Left lung (tissue), 10 donors: Measurements from ENCODE around the gene ANXA6. TPM values are rescaled to one million over a fixed set of nuclear protein-coding genes. Genes with fewer than 3 reads are reported as not detected.

Experiments
- ATAC-seq: fragments of 200-7000 bp; cut with Tn5 transposase; one replicate; pipeline ENCODE4 v1.9.1; 2020; ENCODE audit warnings: moderate library complexity
- DNase-seq, 4 donors: peaks; one replicate each; pipeline ENCODE4 v3.0.0-alpha.2; 2013 to 2020
- H3K27ac ChIP-seq, 2 donors: fragments of 200-600 bp; sonication (generic) in 1 of 2; one replicate each; pipeline versions ENCODE4 v1.5.0 to v1.8.0; 2020 to 2021
- H3K27me3 ChIP-seq, 2 donors: fragments of 200-600 bp; sonication (generic) in 1 of 2; one replicate each; pipeline versions ENCODE4 v1.5.0 to v1.8.0; 2020 to 2021
- H3K36me3 ChIP-seq, 2 donors: fragments of 200-600 bp; sonication (generic) in 1 of 2; one replicate each; pipeline versions ENCODE4 v1.5.0 to v1.8.0; 2020 to 2021
- H3K4me1 ChIP-seq, 2 donors: fragments of 200-600 bp; one replicate each; pipeline ENCODE4 v1.8.0; 2021
- H3K4me3 ChIP-seq, 2 donors: fragments of 200-600 bp; sonication (generic) in 1 of 2; one replicate each; pipeline versions ENCODE4 v1.5.0 to v1.8.0; 2020 to 2021; ENCODE audit warnings: mild to moderate bottlenecking in 1 of 2
- H3K9me3 ChIP-seq, 2 donors: fragments of 200-600 bp; sonication (generic) in 1 of 2; one replicate each; pipeline versions ENCODE4 v1.5.0 to v1.8.0; 2020 to 2021
- intact Hi-C, 2 donors: fragments of 100-400 bp; cut with DNase I; formaldehyde crosslinking; loops; one replicate each; pipeline versions ENCODE4 v1.11.2 to v1.14.2; 2022
- polyA plus RNA-seq, 6 donors: library from polyadenylated mRNA; unstranded; fragments of 120-200 nt; gene quantifications; one replicate each; pipeline ENCODE4 v1.2.1, GENCODE V29; 2013; ENCODE audit not compliant: insufficient read length in 6 of 6
- total RNA-seq, 2 donors: library from RNA; stranded (reverse); fragmentation: NEBNext Ultra II Directional; extraction: Animal tissue kit (Norgen Biotek cat#: 25700); gene quantifications; one replicate each; pipeline ENCODE4 v1.2.1, GENCODE V29; 2021
- TF ChIP-seq, protein P1 (sequence below), 2 donors: fragments of 200-600 bp; sonication (generic) in 1 of 2; IDR thresholded peaks; one replicate each; pipeline versions ENCODE4 v1.5.0 to v1.8.0; 2021; ENCODE audit warnings: antibody characterized with exemption in 2 of 2
- donor health status: DM: no; HTN: yes; CAD: no.
- donor health status: DM: no; HTN: no; CAD: no.

The ANXA6 gene
- total and polyA plus RNA-seq, 8 donors = 188 to 303 (median 291) TPM

- TF ChIP-seq, protein P1, sequence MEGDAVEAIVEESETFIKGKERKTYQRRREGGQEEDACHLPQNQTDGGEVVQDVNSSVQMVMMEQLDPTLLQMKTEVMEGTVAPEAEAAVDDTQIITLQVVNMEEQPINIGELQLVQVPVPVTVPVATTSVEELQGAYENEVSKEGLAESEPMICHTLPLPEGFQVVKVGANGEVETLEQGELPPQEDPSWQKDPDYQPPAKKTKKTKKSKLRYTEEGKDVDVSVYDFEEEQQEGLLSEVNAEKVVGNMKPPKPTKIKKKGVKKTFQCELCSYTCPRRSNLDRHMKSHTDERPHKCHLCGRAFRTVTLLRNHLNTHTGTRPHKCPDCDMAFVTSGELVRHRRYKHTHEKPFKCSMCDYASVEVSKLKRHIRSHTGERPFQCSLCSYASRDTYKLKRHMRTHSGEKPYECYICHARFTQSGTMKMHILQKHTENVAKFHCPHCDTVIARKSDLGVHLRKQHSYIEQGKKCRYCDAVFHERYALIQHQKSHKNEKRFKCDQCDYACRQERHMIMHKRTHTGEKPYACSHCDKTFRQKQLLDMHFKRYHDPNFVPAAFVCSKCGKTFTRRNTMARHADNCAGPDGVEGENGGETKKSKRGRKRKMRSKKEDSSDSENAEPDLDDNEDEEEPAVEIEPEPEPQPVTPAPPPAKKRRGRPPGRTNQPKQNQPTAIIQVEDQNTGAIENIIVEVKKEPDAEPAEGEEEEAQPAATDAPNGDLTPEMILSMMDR (IDR thresholded peaks at IDR 0.05) = no peak
- intact Hi-C loops = no loop called here
- no peaks in the 10 kb centered on the region for H3K9me3 ChIP-seq
- H3K27me3 ChIP-seq = no peaks in the 10 kb centered on the region
- DNase-seq (no peak), ATAC-seq (no peak)
- no peak overlapping the region for H3K4me3 ChIP-seq
- peaks cover 0 to 47% of the 10 kb centered on the region in 2 donors for H3K36me3 ChIP-seq
- peak overlapping the region in 1 of 2 donors; percentile 95 for H3K27ac ChIP-seq
- peaks cover 0 to 68% of the 10 kb centered on the region in 2 donors for H3K4me1 ChIP-seq
Observed at GRCh38 chr5:151100681-151101080, 56.9 kb downstream of the ANXA6 start.

DNA sequence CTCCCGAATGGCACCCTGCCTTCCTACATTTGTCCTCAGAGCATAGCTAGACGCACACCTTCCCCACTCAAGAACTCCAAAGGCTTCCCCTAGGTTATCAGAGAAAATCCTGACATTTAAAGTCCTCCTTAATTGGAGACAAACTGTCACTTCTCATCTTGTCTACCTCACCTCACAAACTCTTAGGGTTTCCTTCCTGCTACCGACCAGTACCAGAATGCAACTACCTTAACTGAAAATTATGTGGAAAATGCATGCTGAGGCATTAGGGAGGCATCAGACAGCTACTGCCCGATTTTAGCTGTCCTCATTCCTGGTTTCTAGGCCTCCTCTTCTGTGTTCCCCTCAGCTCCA lies 58.8 kb downstream of the ANXA6 start:
- peaks cover 18 to 81% of the 10 kb centered on the region in 2 donors for H3K4me1 ChIP-seq
- H3K9me3 ChIP-seq = no peaks in the 10 kb centered on the region
- no peak for DNase-seq
- TF ChIP-seq, protein P1 (IDR thresholded peaks at IDR 0.05) = no peak
- H3K27me3 ChIP-seq = no peaks in the 10 kb centered on the region
- H3K4me3 ChIP-seq = no peak overlapping the region
- intact Hi-C loops = no loop called here
- peak overlapping the region in 1 of 2 donors; percentile 95 for H3K27ac ChIP-seq
- peaks cover 0 to 28% of the 10 kb centered on the region in 2 donors for H3K36me3 ChIP-seq
- ATAC-seq = no peak

- no peaks in the 10 kb centered on the region for H3K27me3 ChIP-seq
- no peaks in the 10 kb centered on the region for H3K9me3 ChIP-seq
- intact Hi-C loops = no loop called here
- H3K4me1 ChIP-seq = peaks cover 25 to 88% of the 10 kb centered on the region in 2 donors
- ATAC-seq (no peak), DNase-seq (no peak)
- TF ChIP-seq, protein P1 (IDR thresholded peaks at IDR 0.05) = no peak
- H3K4me3 ChIP-seq = no peak overlapping the region
- H3K27ac ChIP-seq = peak overlapping the region in 1 of 2 donors; percentile 95
- peaks cover 0 to 22% of the 10 kb centered on the region in 2 donors for H3K36me3 ChIP-seq
Observed at GRCh38 chr5:151097820-151098767, 59.5 kb downstream of the ANXA6 start.

GRCh38 chr5:151097061-151097460 lies 60.5 kb downstream of the ANXA6 start:
- peaks cover 0 to 12% of the 10 kb centered on the region in 2 donors for H3K36me3 ChIP-seq
- no peak for ATAC-seq
- H3K4me3 ChIP-seq = no peak overlapping the region
- H3K9me3 ChIP-seq = no peaks in the 10 kb centered on the region
- H3K4me1 ChIP-seq = peaks cover 28 to 97% of the 10 kb centered on the region in 2 donors
- H3K27ac ChIP-seq = peak overlapping the region in 1 of 2 donors; percentile 95
- no peak for DNase-seq
- intact Hi-C loops = no loop called here
- no peaks in the 10 kb centered on the region for H3K27me3 ChIP-seq
- TF ChIP-seq, protein P1 (IDR thresholded peaks at IDR 0.05) = no peak

DNA sequence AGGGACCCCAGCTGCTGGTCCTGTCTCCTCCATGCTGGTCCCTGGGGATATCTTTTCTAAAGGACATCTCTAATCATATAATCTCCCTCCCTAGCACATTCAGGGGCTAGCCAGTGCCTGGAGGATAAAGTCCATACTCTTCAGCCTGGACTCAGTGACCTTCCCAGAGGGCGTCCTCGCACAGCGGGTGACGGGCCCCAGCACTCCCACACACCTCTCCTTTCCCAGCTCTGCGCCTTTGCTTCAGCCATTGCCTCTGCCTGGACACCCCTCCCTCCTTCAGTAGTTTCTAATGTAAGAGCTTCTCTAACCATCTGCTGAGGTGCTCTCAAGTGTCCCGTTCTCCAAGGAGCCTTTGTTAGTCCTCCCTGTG lies 61.6 kb downstream of the ANXA6 start:
- Histone ChIP-seq H3K4me3 (no peak overlapping the region), H3K36me3 (peaks cover 0 to under 1% of the 10 kb centered on the region in 2 donors), H3K27ac (peak overlapping the region; percentile 35 to 95), H3K4me1 (peaks cover 28 to 96% of the 10 kb centered on the region in 2 donors), H3K27me3 (no peaks in the 10 kb centered on the region), H3K9me3 (no peaks in the 10 kb centered on the region)
- ATAC-seq (no peak), DNase-seq (no peak)
- intact Hi-C loops = no loop called here
- TF ChIP-seq, protein P1 (IDR thresholded peaks at IDR 0.05) = no peak
